DLD1 (cell line): ENCODE results near the gene PNKD.
"Not testable (repeated sequence)": the region's sequence is repeated elsewhere in the genome, so short reads cannot be mapped to it uniquely, and the experiment has no call there.

Source experiments
- in situ Hi-C: cut with HindIII; loops from 2 replicates; pipeline ENCODE4 v1.10.0; 2017; ENCODE audit warnings: low sequenced_read_pairs

Gene PNKD

GRCh38 chr2:218272531-218273212, 2.4 kb downstream of the PNKD start:
- in situ Hi-C loops = no loop called here

GRCh38 chr2:218273214-218273907, 3.0 kb downstream of the PNKD start:
- in situ Hi-C loops = not testable (repeated sequence)

- in situ Hi-C loops = no loop called here
These were observed 3.6 kb downstream of the PNKD start for GRCh38 chr2:218273908-218274249.

- in situ Hi-C loops = no loop called here
These were observed 4.3 kb downstream of the PNKD start for GRCh38 chr2:218274586-218274985.

- in situ Hi-C loops = no loop called here
These were observed 5.2 kb downstream of the PNKD start for GRCh38 chr2:218275371-218276072.

- in situ Hi-C loops = no loop called here
These were observed 6.9 kb downstream of the PNKD start for GRCh38 chr2:218276986-218277755.

- in situ Hi-C loops = no loop called here
These were observed 7.6 kb downstream of the PNKD start for GRCh38 chr2:218277921-218278320.

GRCh38 chr2:218278531-218279360, 8.4 kb downstream of the PNKD start:
- in situ Hi-C loops = no loop called here

- in situ Hi-C loops = no loop called here
These were observed 10.0 kb downstream of the PNKD start for GRCh38 chr2:218280260-218280870.

- in situ Hi-C loops = no loop called here
These were observed 11.1 kb downstream of the PNKD start for GRCh38 chr2:218281449-218281848.

- in situ Hi-C loops = no loop called here
These were observed 12.1 kb downstream of the PNKD start for GRCh38 chr2:218282173-218282991.

- in situ Hi-C loops = no loop called here
These were observed 13.9 kb downstream of the PNKD start for GRCh38 chr2:218284106-218284811.

GRCh38 chr2:218285604-218286003, 15.3 kb downstream of the PNKD start:
- in situ Hi-C loops = no loop called here

GRCh38 chr2:218286570-218287459, 16.5 kb downstream of the PNKD start:
- in situ Hi-C loops = no loop called here

GRCh38 chr2:218289639-218290315, 19.5 kb downstream of the PNKD start:
- in situ Hi-C loops = no loop called here

GRCh38 chr2:218290316-218291261, 20.3 kb downstream of the PNKD start:
- in situ Hi-C loops = no loop called here
